NCI-H2227 treated with DMSO at 0.1 percent for 48 hours (cell line): ENCODE data around the gene C6orf118.

Experiments used
- DNase-seq: peaks from one replicate; lab custom pipeline; 2025; lab: John Stamatoyannopoulos, UW

The C6orf118 gene

GRCh38 chr6:165244524-165245247 lies 64.7 kb downstream of the C6orf118 start:
- no peak for DNase-seq

- DNase-seq, result no peak
These were observed 65.6 kb downstream of the C6orf118 start for GRCh38 chr6:165243801-165244200.

GRCh38 chr6:165236326-165236725 lies 73.1 kb downstream of the C6orf118 start:
- no peak for DNase-seq

GRCh38 chr6:165232731-165233488 lies 76.5 kb downstream of the C6orf118 start:
- no peak for DNase-seq

- DNase-seq, result no peak
These were observed 77.5 kb downstream of the C6orf118 start for GRCh38 chr6:165231581-165232561.

- no peak for DNase-seq
These were observed 78.2 kb downstream of the C6orf118 start for GRCh38 chr6:165231177-165231576.
